Suprapubic skin (tissue), 4 donors: ENCODE data around the gene LIPG. TPM values are rescaled to one million over a fixed set of nuclear protein-coding genes. Genes with fewer than 3 reads are reported as not detected.
A peak's percentile ranks its signal among the peaks of the same experiment; 100 is the strongest.

ENCODE experiments used
- DNase-seq, 2 donors: peaks; one replicate each; pipeline ENCODE4 v3.0.0-alpha.2; 2019; ENCODE audit warnings: low spot score in 2 of 2
- H3K27ac ChIP-seq: fragments of 200-600 bp; sonication (generic); one replicate; pipeline ENCODE4 v1.5.1; 2019
- H3K27me3 ChIP-seq: fragments of 200-600 bp; sonication (generic); one replicate; pipeline ENCODE4 v1.5.1; 2019
- H3K36me3 ChIP-seq: fragments of 200-600 bp; sonication (generic); one replicate; pipeline ENCODE4 v1.5.1; 2019
- H3K4me1 ChIP-seq: fragments of 200-600 bp; sonication (generic); one replicate; pipeline ENCODE4 v1.5.1; 2019
- H3K4me3 ChIP-seq: fragments of 200-600 bp; sonication (generic); one replicate; pipeline ENCODE4 v1.5.1; 2019; ENCODE audit warnings: mild to moderate bottlenecking
- H3K9me3 ChIP-seq: fragments of 200-600 bp; sonication (generic); one replicate; pipeline ENCODE4 v1.5.1; 2019
- CTCF ChIP-seq, 2 donors: fragments of 200-600 bp in 1 of 2; fragments of 450-650 bp in 1 of 2; sonication (generic) in 1 of 2; IDR thresholded peaks; one replicate each; pipeline ENCODE4 v1.5.1; 2016 to 2019; ENCODE audit warnings: antibody characterized with exemption in 2 of 2, mild to moderate bottlenecking in 1 of 2, moderate library complexity in 1 of 2
- EP300 ChIP-seq: sonication (generic); formaldehyde crosslinking; IDR thresholded peaks from one replicate; pipeline ENCODE4 v1.6.1; 2017; ENCODE audit warnings: antibody characterized with exemption
- POLR2A ChIP-seq, 2 donors: fragments of 450-650 bp; IDR thresholded peaks; one replicate each; pipeline ENCODE4 v1.6.1; 2017; ENCODE audit warnings: antibody characterized with exemption in 2 of 2, mild to moderate bottlenecking in 2 of 2, moderate library complexity in 2 of 2
- POLR2AphosphoS5 ChIP-seq, 3 donors: sonication (generic); formaldehyde crosslinking; IDR thresholded peaks; one replicate each; pipeline ENCODE4 v1.6.1; 2017; ENCODE audit warnings: antibody characterized with exemption in 3 of 3
- WGBS: methylation state at CpG from one replicate; pipeline ENCODE4 v1.1.5; 2018; 5-methylcytosine and 5-hydroxymethylcytosine counted together
- total RNA-seq, 4 donors: library from RNA; depleted of rRNA; stranded (reverse); fragments of >200 nt; gene quantifications; one replicate each; pipeline ENCODE4 v1.1.0, GENCODE V29; 2016

LIPG gene
- total RNA-seq, 4 donors from 2014 or later = 6.9 to 11.8 (median 9.1) TPM

GRCh38 chr18:49609256-49610021 lies 47.6 kb downstream of the LIPG start:
- DNase-seq = no peak
- TF ChIP-seq POLR2AphosphoS5 (IDR thresholded peaks at IDR 0.05) (no peak), CTCF (IDR thresholded peaks at IDR 0.05) (no peak), EP300 (no peak), POLR2A (IDR thresholded peaks at IDR 0.05) (no peak)
- peaks cover 9% of the 10 kb centered on the region for H3K4me1 ChIP-seq
- no peak overlapping the region for H3K4me3 ChIP-seq
- 88% methylated on average over 3 of the region's 3 CpGs for whole genome bisulfite sequencing
- no peaks in the 10 kb centered on the region for H3K9me3 ChIP-seq
- H3K27ac ChIP-seq = peak overlapping the region; percentile 49
- H3K27me3 ChIP-seq = peaks cover 4% of the 10 kb centered on the region
- H3K36me3 ChIP-seq = no peaks in the 10 kb centered on the region

- DNase-seq = no peak
- H3K4me1 ChIP-seq = peaks cover 9% of the 10 kb centered on the region
- 36% methylated on average over 3 of the region's 3 CpGs for WGBS
- H3K27ac ChIP-seq = peak overlapping the region; percentile 49
- peaks cover 4% of the 10 kb centered on the region for H3K27me3 ChIP-seq
- no peak overlapping the region for H3K4me3 ChIP-seq
- H3K36me3 ChIP-seq = no peaks in the 10 kb centered on the region
- TF ChIP-seq POLR2AphosphoS5 (IDR thresholded peaks at IDR 0.05) = no peak
- no peak for TF ChIP-seq POLR2A (IDR thresholded peaks at IDR 0.05)
- TF ChIP-seq EP300 = no peak
- no peak for TF ChIP-seq CTCF (IDR thresholded peaks at IDR 0.05)
- no peaks in the 10 kb centered on the region for H3K9me3 ChIP-seq
Measured at GRCh38 chr18:49610022-49610445, 48.2 kb downstream of the LIPG start.

GRCh38 chr18:49611316-49611715 lies 49.5 kb downstream of the LIPG start:
- DNase-seq = no peak
- H3K9me3 ChIP-seq = no peaks in the 10 kb centered on the region
- H3K4me1 ChIP-seq = peaks cover 9% of the 10 kb centered on the region
- no peak overlapping the region for H3K4me3 ChIP-seq
- H3K36me3 ChIP-seq = no peaks in the 10 kb centered on the region
- TF ChIP-seq POLR2A (IDR thresholded peaks at IDR 0.05) (no peak), EP300 (no peak), CTCF (IDR thresholded peaks at IDR 0.05) (no peak), POLR2AphosphoS5 (IDR thresholded peaks at IDR 0.05) (no peak)
- no peak overlapping the region for H3K27ac ChIP-seq
- 88% methylated on average over 3 of the region's 3 CpGs for WGBS
- H3K27me3 ChIP-seq = peaks cover 4% of the 10 kb centered on the region

- Histone ChIP-seq H3K9me3 (no peaks in the 10 kb centered on the region), H3K4me1 (peaks cover 9% of the 10 kb centered on the region), H3K4me3 (no peak overlapping the region), H3K36me3 (no peaks in the 10 kb centered on the region), H3K27me3 (peaks cover 4% of the 10 kb centered on the region), H3K27ac (no peak overlapping the region)
- TF ChIP-seq EP300 = no peak
- TF ChIP-seq POLR2AphosphoS5 (IDR thresholded peaks at IDR 0.05) = no peak
- TF ChIP-seq POLR2A (IDR thresholded peaks at IDR 0.05) = no peak
- no peak for TF ChIP-seq CTCF (IDR thresholded peaks at IDR 0.05)
- 63% methylated on average over 10 of the region's 11 CpGs for WGBS
- DNase-seq = no peak
Measured at GRCh38 chr18:49612515-49613033, 50.7 kb downstream of the LIPG start.

GRCh38 chr18:49613141-49613640 lies 51.3 kb downstream of the LIPG start:
- TF ChIP-seq CTCF (IDR thresholded peaks at IDR 0.05) (no peak), EP300 (no peak), POLR2A (IDR thresholded peaks at IDR 0.05) (no peak), POLR2AphosphoS5 (IDR thresholded peaks at IDR 0.05) (no peak)
- peaks cover 4% of the 10 kb centered on the region for H3K27me3 ChIP-seq
- H3K36me3 ChIP-seq = no peaks in the 10 kb centered on the region
- H3K4me1 ChIP-seq = peaks cover 9% of the 10 kb centered on the region
- H3K4me3 ChIP-seq = no peak overlapping the region
- H3K9me3 ChIP-seq = no peaks in the 10 kb centered on the region
- DNase-seq = no peak
- no peak overlapping the region for H3K27ac ChIP-seq
- WGBS = 40% methylated on average over 6 of the region's 7 CpGs
